HG02623 (cell line): ENCODE data around the gene PRKN.
A peak's percentile ranks its signal among the peaks of the same experiment; 100 is the strongest.

Source experiments
- ATAC-seq: cut with Tn5 transposase; IDR thresholded peaks from one replicate; pipeline ENCODE4 v1.9.1; 2021; ENCODE audit warnings: moderate library complexity; ENCODE audit not compliant: unreplicated experiment

PRKN gene

GRCh38 chr6:161941565-161941964, 786.0 kb downstream of the PRKN start:
- no peak for ATAC-seq

GRCh38 chr6:161940519-161940918, 787.0 kb downstream of the PRKN start:
- no peak for ATAC-seq

GRCh38 chr6:161926324-161926723, 801.2 kb downstream of the PRKN start:
- no peak for ATAC-seq

GRCh38 chr6:161924516-161925116, 803.0 kb downstream of the PRKN start:
- ATAC-seq = no peak

GRCh38 chr6:161922631-161923119, 804.9 kb downstream of the PRKN start:
- peak; percentile 63 for ATAC-seq

GRCh38 chr6:161921602-161922395, 805.8 kb downstream of the PRKN start:
- no peak for ATAC-seq

- ATAC-seq = no peak
Measured at GRCh38 chr6:161919691-161920090, 807.9 kb downstream of the PRKN start.

GRCh38 chr6:161918628-161919205, 808.8 kb downstream of the PRKN start:
- ATAC-seq = no peak

GRCh38 chr6:161918109-161918531, 809.4 kb downstream of the PRKN start:
- ATAC-seq = no peak

- ATAC-seq = no peak
Measured at GRCh38 chr6:161917645-161918044, 809.9 kb downstream of the PRKN start.

- ATAC-seq = no peak
Measured at GRCh38 chr6:161915456-161915964, 812.1 kb downstream of the PRKN start.

- ATAC-seq = no peak
Measured at GRCh38 chr6:161908872-161909271, 818.7 kb downstream of the PRKN start.

GRCh38 chr6:161906571-161906970, 821.0 kb downstream of the PRKN start:
- no peak for ATAC-seq

GRCh38 chr6:161903584-161904212, 823.9 kb downstream of the PRKN start:
- no peak for ATAC-seq

- no peak for ATAC-seq
Measured at GRCh38 chr6:161901740-161902426, 825.7 kb downstream of the PRKN start.

GRCh38 chr6:161894436-161894835, 833.1 kb downstream of the PRKN start:
- ATAC-seq = no peak

GRCh38 chr6:161891542-161891941, 836.0 kb downstream of the PRKN start:
- ATAC-seq = no peak

- ATAC-seq = no peak
Measured at GRCh38 chr6:161890832-161891297, 836.7 kb downstream of the PRKN start.

- ATAC-seq = no peak
Measured at GRCh38 chr6:161890133-161890831, 837.3 kb downstream of the PRKN start.

- no peak for ATAC-seq
Measured at GRCh38 chr6:161889324-161889723, 838.2 kb downstream of the PRKN start.
